GM12878 (cell line): ENCODE measurements around the gene IER5L. TPM values are rescaled to one million over a fixed set of nuclear protein-coding genes. Genes with fewer than 3 reads are reported as not detected.

Experiments
- CHD1 ChIP-seq: IDR thresholded peaks from 2 replicates; pipeline ENCODE4 v1.6.1; 2012; ENCODE audit warnings: low read depth, low read length, improper control_type of control experiment
- DPF2 ChIP-seq: fragments of 450-650 bp; IDR thresholded peaks from 2 replicates; pipeline ENCODE4 v1.6.1; 2017; ENCODE audit warnings: mild to moderate bottlenecking
- EED ChIP-seq: sonication (generic); IDR thresholded peaks from 2 replicates; pipeline ENCODE4 v1.6.1; 2016; ENCODE audit warnings: antibody characterized with exemption, low read depth
- ESRRA ChIP-seq: IDR thresholded peaks from 2 replicates; pipeline ENCODE4 v1.6.1; 2012; ENCODE audit warnings: mild to moderate bottlenecking, low read length, improper control_type of control experiment
- ETV6 ChIP-seq, 2 experiments: fragments of 450-650 bp in 1 of 2; IDR thresholded peaks in 1 of 2; conservative IDR thresholded peaks in 1 of 2; 2 replicates each; pipeline ENCODE4 v1.6.1; 2014; ENCODE audit warnings: antibody characterized with exemption in 1 of 2, borderline replicate concordance in 1 of 2, low read depth in 1 of 2, mild to moderate bottlenecking in 1 of 2, moderate library complexity in 1 of 2
- GATAD2B ChIP-seq: fragments of 450-650 bp; conservative IDR thresholded peaks from 2 replicates; pipeline ENCODE4 v1.6.1; 2017; ENCODE audit warnings: low read depth, mild to moderate bottlenecking, moderate library complexity
- HDGF ChIP-seq: fragments of 450-650 bp; IDR thresholded peaks from 2 replicates; pipeline ENCODE4 v1.6.1; 2016; ENCODE audit warnings: antibody characterized with exemption
- IKZF1 ChIP-seq: fragments of 450-650 bp; conservative IDR thresholded peaks from 2 replicates; pipeline ENCODE4 v1.6.1; 2017; ENCODE audit warnings: antibody characterized with exemption, mild to moderate bottlenecking
- NFYA ChIP-seq: IDR thresholded peaks from 2 replicates; pipeline ENCODE4 v1.6.1; 2011; ENCODE audit warnings: low read depth, mild to moderate bottlenecking, low read length, improper control_type of control experiment, borderline replicate concordance
- NFYB ChIP-seq: IDR thresholded peaks from 2 replicates; pipeline ENCODE4 v1.6.1; 2011; ENCODE audit warnings: low read depth, mild to moderate bottlenecking, low read length, improper control_type of control experiment, moderate library complexity; ENCODE audit not compliant: insufficient read depth
- POU2F2 ChIP-seq: IDR thresholded peaks from 3 replicates; pipeline ENCODE4 v1.6.1; 2011; ENCODE audit warnings: low read depth, mild to moderate bottlenecking, low read length, borderline replicate concordance
- RAD51 ChIP-seq: fragments of 450-650 bp; IDR thresholded peaks from 2 replicates; pipeline ENCODE4 v1.6.1; 2016; ENCODE audit warnings: moderate library complexity, mild to moderate bottlenecking, inconsistent platforms
- RB1 ChIP-seq: fragments of 450-650 bp; formaldehyde crosslinking; IDR thresholded peaks from 2 replicates; pipeline ENCODE4 v1.6.1; 2017; ENCODE audit warnings: mild to moderate bottlenecking, borderline replicate concordance
- SIN3A ChIP-seq: IDR thresholded peaks from 2 replicates; pipeline ENCODE4 v1.6.1; 2012; ENCODE audit warnings: low read depth, low read length, improper control_type of control experiment
- SP1 ChIP-seq: IDR thresholded peaks from one replicate; pipeline ENCODE4 v1.6.1; 2011; ENCODE audit warnings: low read depth, low read length
- SUZ12 ChIP-seq: fragments of 200-600 bp; sonication (generic); IDR thresholded peaks from one replicate; pipeline ENCODE4 v1.6.1; 2018; ENCODE audit warnings: antibody characterized with exemption, mild to moderate bottlenecking; ENCODE audit not compliant: unreplicated experiment
- YY1 ChIP-seq: IDR thresholded peaks from 2 replicates; pipeline ENCODE4 v1.6.1; 2011; ENCODE audit warnings: low read depth, mild to moderate bottlenecking, low read length
- ZNF384 ChIP-seq: IDR thresholded peaks from 2 replicates; pipeline ENCODE4 v1.6.1; 2012; ENCODE audit warnings: low read depth, mild to moderate bottlenecking, low read length, improper control_type of control experiment, borderline replicate concordance
- polyA plus RNA-seq, 11 experiments: library from polyadenylated mRNA; depleted of rRNA in 4 of 11; unstranded in 6 of 11; stranded (reverse) in 5 of 11; fragments of >200 nt; fragmentation: Nextera tagmentation in 4 of 11; fragmentation: Illumina TruSeq in 1 of 11; extraction: Ambion mirVana in 4 of 11; extraction: Trizol in 1 of 11; gene quantifications; 1 replicate in 1 of 11; 2 replicates in 10 of 11; pipeline versions ENCODE4 v1.2.1 to v1.2.3, GENCODE V29; 2011 to 2016; ENCODE audit warnings: inconsistent platforms in 2 of 11, missing spikeins in 2 of 11, low read depth in 1 of 11
- total RNA-seq, 4 experiments: library from RNA; depleted of rRNA in 3 of 4; stranded (reverse); fragments of >200 nt in 3 of 4; fragmentation: Illumina TruSeq in 1 of 4; extraction: Trizol in 1 of 4; gene quantifications; 2 replicates each; pipeline versions ENCODE4 v1.2.1 to v1.2.3, GENCODE V29; 2013 to 2021
- TF ChIP-seq, protein P1 (sequence below): IDR thresholded peaks from 2 replicates; pipeline ENCODE4 v1.6.1; 2012; ENCODE audit warnings: low read depth, low read length, improper control_type of control experiment
- TF ChIP-seq, protein P2 (sequence below): fragments of 450-650 bp; conservative IDR thresholded peaks from 2 replicates; pipeline ENCODE4 v1.6.1; 2017; ENCODE audit warnings: mild to moderate bottlenecking, moderate library complexity
- TF ChIP-seq, protein P3 (sequence below): IDR thresholded peaks from 2 replicates; pipeline ENCODE4 v1.6.1; 2012; ENCODE audit warnings: low read depth, low read length, improper control_type of control experiment
- TF ChIP-seq, protein P4 (sequence below): IDR thresholded peaks from 2 replicates; pipeline ENCODE4 v1.6.1; 2011; ENCODE audit warnings: borderline replicate concordance, low read depth, mild to moderate bottlenecking, moderate library complexity, low read length; ENCODE audit not compliant: insufficient read depth, poor library complexity, severe bottlenecking
- TF ChIP-seq, protein P5 (sequence below): fragments of 450-650 bp; IDR thresholded peaks from 2 replicates; pipeline ENCODE4 v1.6.1; 2014; ENCODE audit warnings: mild to moderate bottlenecking

The IER5L gene
- total and polyA plus RNA-seq, 10 of the 15 experiments (the other 5 are each of a cell fraction or from before 2014, with no cell fraction given), result 0.04 to 1.4 (median 0.17) TPM

DNA sequence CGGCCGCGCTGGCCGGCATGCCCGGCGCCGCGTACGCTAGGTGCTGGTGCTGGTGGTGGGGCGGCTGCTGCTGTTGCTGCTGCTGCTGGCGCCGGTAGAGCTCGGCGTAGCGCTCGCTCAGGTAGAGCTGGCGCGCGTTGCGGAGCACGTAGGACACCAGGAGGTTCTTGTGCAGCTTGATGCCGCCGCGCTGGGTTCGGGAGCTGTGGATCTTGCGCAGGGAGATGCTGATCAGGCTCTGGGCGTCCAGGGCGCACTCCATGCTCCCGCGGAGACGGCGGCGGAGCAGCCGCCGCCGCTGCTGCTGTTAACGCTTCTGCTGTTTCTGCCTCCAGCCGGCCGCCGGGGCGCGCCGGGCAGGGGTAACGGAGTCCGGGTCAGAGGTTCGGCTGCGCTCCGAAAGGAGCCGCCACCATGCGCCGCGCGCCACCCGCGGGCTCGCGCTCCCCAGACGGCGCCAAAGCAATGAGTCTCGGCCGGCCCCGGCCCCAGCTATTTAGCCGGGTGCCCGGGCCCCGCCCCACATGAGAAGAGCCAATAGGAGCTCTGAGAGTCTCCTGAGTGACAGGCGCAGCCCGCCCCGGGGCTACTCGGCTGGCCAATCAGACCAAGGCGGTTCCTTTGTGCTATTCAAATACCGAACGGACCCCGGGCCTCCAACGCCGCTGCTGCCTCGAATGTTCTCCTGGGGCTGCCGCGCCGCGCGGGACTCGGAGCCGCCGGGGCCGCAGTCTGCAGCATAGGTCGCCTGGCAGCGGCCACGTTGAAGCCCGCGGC is at the start of gene IER5L (continued):
- 0 out of 3 replicates have a peak, but pooled peaks have one; percentile 43 for TF ChIP-seq POU2F2
- no peak for TF ChIP-seq ZNF384
- peak; percentile 75 for TF ChIP-seq IKZF1
- TF ChIP-seq, protein P1, sequence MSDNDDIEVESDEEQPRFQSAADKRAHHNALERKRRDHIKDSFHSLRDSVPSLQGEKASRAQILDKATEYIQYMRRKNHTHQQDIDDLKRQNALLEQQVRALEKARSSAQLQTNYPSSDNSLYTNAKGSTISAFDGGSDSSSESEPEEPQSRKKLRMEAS, result 0 out of 2 replicates have a peak, but pooled peaks have one; percentile 15
- TF ChIP-seq RB1, result 0 out of 2 replicates have a peak, but pooled peaks have one; percentile 25
- TF ChIP-seq SUZ12, result peak; percentile 75
- TF ChIP-seq DPF2, result peak; percentile 98
- no peak; the same call in 1 of the 2 replicates for TF ChIP-seq ESRRA
- TF ChIP-seq, protein P2, sequence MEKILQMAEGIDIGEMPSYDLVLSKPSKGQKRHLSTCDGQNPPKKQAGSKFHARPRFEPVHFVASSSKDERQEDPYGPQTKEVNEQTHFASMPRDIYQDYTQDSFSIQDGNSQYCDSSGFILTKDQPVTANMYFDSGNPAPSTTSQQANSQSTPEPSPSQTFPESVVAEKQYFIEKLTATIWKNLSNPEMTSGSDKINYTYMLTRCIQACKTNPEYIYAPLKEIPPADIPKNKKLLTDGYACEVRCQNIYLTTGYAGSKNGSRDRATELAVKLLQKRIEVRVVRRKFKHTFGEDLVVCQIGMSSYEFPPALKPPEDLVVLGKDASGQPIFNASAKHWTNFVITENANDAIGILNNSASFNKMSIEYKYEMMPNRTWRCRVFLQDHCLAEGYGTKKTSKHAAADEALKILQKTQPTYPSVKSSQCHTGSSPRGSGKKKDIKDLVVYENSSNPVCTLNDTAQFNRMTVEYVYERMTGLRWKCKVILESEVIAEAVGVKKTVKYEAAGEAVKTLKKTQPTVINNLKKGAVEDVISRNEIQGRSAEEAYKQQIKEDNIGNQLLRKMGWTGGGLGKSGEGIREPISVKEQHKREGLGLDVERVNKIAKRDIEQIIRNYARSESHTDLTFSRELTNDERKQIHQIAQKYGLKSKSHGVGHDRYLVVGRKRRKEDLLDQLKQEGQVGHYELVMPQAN, result 0 out of 2 replicates have a peak, but pooled peaks have one; percentile 26
- TF ChIP-seq ETV6 (conservative IDR thresholded peaks at IDR 0.05 in 1 of 2, IDR thresholded peaks at IDR 0.05 in 1 of 2; ENCODE audit: borderline replicate concordance in 1 of 2, low read depth in 1 of 2), result no peak
- TF ChIP-seq, protein P3, sequence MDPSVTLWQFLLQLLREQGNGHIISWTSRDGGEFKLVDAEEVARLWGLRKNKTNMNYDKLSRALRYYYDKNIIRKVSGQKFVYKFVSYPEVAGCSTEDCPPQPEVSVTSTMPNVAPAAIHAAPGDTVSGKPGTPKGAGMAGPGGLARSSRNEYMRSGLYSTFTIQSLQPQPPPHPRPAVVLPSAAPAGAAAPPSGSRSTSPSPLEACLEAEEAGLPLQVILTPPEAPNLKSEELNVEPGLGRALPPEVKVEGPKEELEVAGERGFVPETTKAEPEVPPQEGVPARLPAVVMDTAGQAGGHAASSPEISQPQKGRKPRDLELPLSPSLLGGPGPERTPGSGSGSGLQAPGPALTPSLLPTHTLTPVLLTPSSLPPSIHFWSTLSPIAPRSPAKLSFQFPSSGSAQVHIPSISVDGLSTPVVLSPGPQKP, result no peak
- peak; percentile 84 for TF ChIP-seq NFYA
- TF ChIP-seq EED, result no peak
- no peak for TF ChIP-seq HDGF
- peak; percentile 49; the same call in 1 of the 2 replicates for TF ChIP-seq GATAD2B
- TF ChIP-seq SIN3A, result no peak
- TF ChIP-seq, protein P4, sequence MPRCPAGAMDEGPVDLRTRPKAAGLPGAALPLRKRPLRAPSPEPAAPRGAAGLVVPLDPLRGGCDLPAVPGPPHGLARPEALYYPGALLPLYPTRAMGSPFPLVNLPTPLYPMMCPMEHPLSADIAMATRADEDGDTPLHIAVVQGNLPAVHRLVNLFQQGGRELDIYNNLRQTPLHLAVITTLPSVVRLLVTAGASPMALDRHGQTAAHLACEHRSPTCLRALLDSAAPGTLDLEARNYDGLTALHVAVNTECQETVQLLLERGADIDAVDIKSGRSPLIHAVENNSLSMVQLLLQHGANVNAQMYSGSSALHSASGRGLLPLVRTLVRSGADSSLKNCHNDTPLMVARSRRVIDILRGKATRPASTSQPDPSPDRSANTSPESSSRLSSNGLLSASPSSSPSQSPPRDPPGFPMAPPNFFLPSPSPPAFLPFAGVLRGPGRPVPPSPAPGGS, result no peak
- TF ChIP-seq SP1, result peak; percentile 98
- 0 out of 2 replicates have a peak, but pooled peaks have one; percentile 12 for TF ChIP-seq YY1
- peak; percentile 99 for TF ChIP-seq NFYB
- no peak for TF ChIP-seq RAD51
- no peak for TF ChIP-seq CHD1
- TF ChIP-seq, protein P5, sequence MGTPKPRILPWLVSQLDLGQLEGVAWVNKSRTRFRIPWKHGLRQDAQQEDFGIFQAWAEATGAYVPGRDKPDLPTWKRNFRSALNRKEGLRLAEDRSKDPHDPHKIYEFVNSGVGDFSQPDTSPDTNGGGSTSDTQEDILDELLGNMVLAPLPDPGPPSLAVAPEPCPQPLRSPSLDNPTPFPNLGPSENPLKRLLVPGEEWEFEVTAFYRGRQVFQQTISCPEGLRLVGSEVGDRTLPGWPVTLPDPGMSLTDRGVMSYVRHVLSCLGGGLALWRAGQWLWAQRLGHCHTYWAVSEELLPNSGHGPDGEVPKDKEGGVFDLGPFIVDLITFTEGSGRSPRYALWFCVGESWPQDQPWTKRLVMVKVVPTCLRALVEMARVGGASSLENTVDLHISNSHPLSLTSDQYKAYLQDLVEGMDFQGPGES, result peak; percentile 89
